Panc1 (cell line): Measurements from ENCODE around the gene ILDR2.

Source experiments
- POLR2AphosphoS5 ChIP-seq: IDR thresholded peaks from 2 replicates; pipeline ENCODE4 v1.6.1; 2012; ENCODE audit warnings: mild to moderate bottlenecking, low read depth, low read length, moderate library complexity
- SIN3A ChIP-seq: IDR thresholded peaks from 2 replicates; pipeline ENCODE4 v1.6.1; 2012; ENCODE audit warnings: low read depth, mild to moderate bottlenecking, low read length, moderate library complexity, borderline replicate concordance; ENCODE audit not compliant: insufficient read depth
- TCF7L2 ChIP-seq: IDR thresholded peaks from 2 replicates; pipeline ENCODE4 v1.6.1; 2011; ENCODE audit warnings: mild to moderate bottlenecking, low read depth, low read length, inconsistent platforms
- TF ChIP-seq, protein P1 (sequence below): fragments of 450-650 bp; IDR thresholded peaks from 2 replicates; pipeline ENCODE4 v1.5.1; 2017; ENCODE audit warnings: mild to moderate bottlenecking
- TF ChIP-seq, protein P2 (sequence below), 2 experiments: IDR thresholded peaks; 2 replicates each; pipeline ENCODE4 v1.6.1; 2011 to 2012; ENCODE audit warnings: low read depth in 2 of 2, control low read depth in 1 of 2, low read length in 1 of 2, mild to moderate bottlenecking in 1 of 2, moderate library complexity in 1 of 2; ENCODE audit not compliant: insufficient read depth in 1 of 2

- TF ChIP-seq, protein P1, sequence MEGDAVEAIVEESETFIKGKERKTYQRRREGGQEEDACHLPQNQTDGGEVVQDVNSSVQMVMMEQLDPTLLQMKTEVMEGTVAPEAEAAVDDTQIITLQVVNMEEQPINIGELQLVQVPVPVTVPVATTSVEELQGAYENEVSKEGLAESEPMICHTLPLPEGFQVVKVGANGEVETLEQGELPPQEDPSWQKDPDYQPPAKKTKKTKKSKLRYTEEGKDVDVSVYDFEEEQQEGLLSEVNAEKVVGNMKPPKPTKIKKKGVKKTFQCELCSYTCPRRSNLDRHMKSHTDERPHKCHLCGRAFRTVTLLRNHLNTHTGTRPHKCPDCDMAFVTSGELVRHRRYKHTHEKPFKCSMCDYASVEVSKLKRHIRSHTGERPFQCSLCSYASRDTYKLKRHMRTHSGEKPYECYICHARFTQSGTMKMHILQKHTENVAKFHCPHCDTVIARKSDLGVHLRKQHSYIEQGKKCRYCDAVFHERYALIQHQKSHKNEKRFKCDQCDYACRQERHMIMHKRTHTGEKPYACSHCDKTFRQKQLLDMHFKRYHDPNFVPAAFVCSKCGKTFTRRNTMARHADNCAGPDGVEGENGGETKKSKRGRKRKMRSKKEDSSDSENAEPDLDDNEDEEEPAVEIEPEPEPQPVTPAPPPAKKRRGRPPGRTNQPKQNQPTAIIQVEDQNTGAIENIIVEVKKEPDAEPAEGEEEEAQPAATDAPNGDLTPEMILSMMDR = no peak
- TF ChIP-seq TCF7L2 = no peak
- TF ChIP-seq SIN3A = no peak
- no peak for TF ChIP-seq POLR2AphosphoS5
- TF ChIP-seq, protein P2, sequence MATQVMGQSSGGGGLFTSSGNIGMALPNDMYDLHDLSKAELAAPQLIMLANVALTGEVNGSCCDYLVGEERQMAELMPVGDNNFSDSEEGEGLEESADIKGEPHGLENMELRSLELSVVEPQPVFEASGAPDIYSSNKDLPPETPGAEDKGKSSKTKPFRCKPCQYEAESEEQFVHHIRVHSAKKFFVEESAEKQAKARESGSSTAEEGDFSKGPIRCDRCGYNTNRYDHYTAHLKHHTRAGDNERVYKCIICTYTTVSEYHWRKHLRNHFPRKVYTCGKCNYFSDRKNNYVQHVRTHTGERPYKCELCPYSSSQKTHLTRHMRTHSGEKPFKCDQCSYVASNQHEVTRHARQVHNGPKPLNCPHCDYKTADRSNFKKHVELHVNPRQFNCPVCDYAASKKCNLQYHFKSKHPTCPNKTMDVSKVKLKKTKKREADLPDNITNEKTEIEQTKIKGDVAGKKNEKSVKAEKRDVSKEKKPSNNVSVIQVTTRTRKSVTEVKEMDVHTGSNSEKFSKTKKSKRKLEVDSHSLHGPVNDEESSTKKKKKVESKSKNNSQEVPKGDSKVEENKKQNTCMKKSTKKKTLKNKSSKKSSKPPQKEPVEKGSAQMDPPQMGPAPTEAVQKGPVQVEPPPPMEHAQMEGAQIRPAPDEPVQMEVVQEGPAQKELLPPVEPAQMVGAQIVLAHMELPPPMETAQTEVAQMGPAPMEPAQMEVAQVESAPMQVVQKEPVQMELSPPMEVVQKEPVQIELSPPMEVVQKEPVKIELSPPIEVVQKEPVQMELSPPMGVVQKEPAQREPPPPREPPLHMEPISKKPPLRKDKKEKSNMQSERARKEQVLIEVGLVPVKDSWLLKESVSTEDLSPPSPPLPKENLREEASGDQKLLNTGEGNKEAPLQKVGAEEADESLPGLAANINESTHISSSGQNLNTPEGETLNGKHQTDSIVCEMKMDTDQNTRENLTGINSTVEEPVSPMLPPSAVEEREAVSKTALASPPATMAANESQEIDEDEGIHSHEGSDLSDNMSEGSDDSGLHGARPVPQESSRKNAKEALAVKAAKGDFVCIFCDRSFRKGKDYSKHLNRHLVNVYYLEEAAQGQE (IDR thresholded peaks at IDR 0.05; ENCODE audit: insufficient read depth in 1 of 2, low read depth in 2 of 2, low read length in 1 of 2) = no peak
Measured at GRCh38 chr1:167000546-167000945, 25.2 kb upstream of the ILDR2 start.
